HG02981 (cell line): ENCODE data around the gene RNF166.

Experiments used
- ATAC-seq: cut with Tn5 transposase; IDR thresholded peaks from one replicate; pipeline ENCODE4 v1.9.1; 2021; ENCODE audit warnings: mild to moderate bottlenecking, moderate library complexity; ENCODE audit not compliant: unreplicated experiment

The RNF166 gene

GRCh38 chr16:88694221-88695087 is 11.8 kb downstream of the RNF166 start:
- ATAC-seq: no peak

- no peak for ATAC-seq
These were observed 12.6 kb downstream of the RNF166 start for GRCh38 chr16:88693420-88694177.

GRCh38 chr16:88692861-88693260 is 13.3 kb downstream of the RNF166 start:
- ATAC-seq: no peak

GRCh38 chr16:88691924-88692560 is 14.2 kb downstream of the RNF166 start:
- no peak for ATAC-seq

GRCh38 chr16:88691129-88691813 is 14.9 kb downstream of the RNF166 start:
- no peak for ATAC-seq

GRCh38 chr16:88690341-88691128 is 15.7 kb downstream of the RNF166 start:
- no peak for ATAC-seq

- no peak for ATAC-seq
These were observed 18.0 kb downstream of the RNF166 start for GRCh38 chr16:88688013-88688778.

- no peak for ATAC-seq
These were observed 18.6 kb downstream of the RNF166 start for GRCh38 chr16:88687676-88688012.

- no peak for ATAC-seq
These were observed 19.0 kb downstream of the RNF166 start for GRCh38 chr16:88687254-88687576.

- ATAC-seq: peak; percentile 66
These were observed 19.6 kb downstream of the RNF166 start, which contains the start of gene SNAI3 for GRCh38 chr16:88686439-88687253. Gene SNAI3, minus strand, starts transcription at chr16:88686507. Its CDS starts 101 bp downstream, at chr16:88686406.

- no peak for ATAC-seq
These were observed 20.2 kb downstream of the RNF166 start for GRCh38 chr16:88686062-88686438.

- no peak for ATAC-seq
These were observed 20.8 kb downstream of the RNF166 start for GRCh38 chr16:88685156-88686061.

GRCh38 chr16:88684569-88685155 is 21.5 kb downstream of the RNF166 start:
- no peak for ATAC-seq

- peak; percentile 69 for ATAC-seq
These were observed 24.3 kb downstream of the RNF166 start for GRCh38 chr16:88681709-88682451.

- ATAC-seq: peak; percentile 5
These were observed 25.0 kb downstream of the RNF166 start for GRCh38 chr16:88681084-88681680.

GRCh38 chr16:88680554-88681083 is 25.6 kb downstream of the RNF166 start:
- ATAC-seq: no peak
